OCI-LY7 (cell line): ENCODE results near the gene ACBD3. TPM values are rescaled to one million over a fixed set of nuclear protein-coding genes. Genes with fewer than 3 reads are reported as not detected.
A peak's percentile ranks its signal among the peaks of the same experiment; 100 is the strongest.

ENCODE experiments used
- BruUV-seq: library from RNA; stranded (reverse); fragments of 400-500 nt; replicated peaks from 2 replicates; lab custom pipeline; 2021; lab: Mats Ljungman, UMichigan
- CTCF ChIA-PET: fragments of 300-600 bp; sonication (Branson Sonifier 250); formaldehyde crosslinking; loops from one replicate; lab custom pipeline; 2022; ENCODE audit warnings: antibody characterized with exemption; ENCODE audit not compliant: unreplicated experiment; lab: Charles Lee
- POLR2A ChIA-PET: fragments of 300-600 bp; sonication (Branson Sonifier 250); formaldehyde crosslinking; loops from one replicate; lab custom pipeline; 2022; ENCODE audit warnings: antibody characterized with exemption; lab: Charles Lee
- DNase-seq: peaks from one replicate; pipeline ENCODE4 v3.0.0-alpha.2; 2015; ENCODE audit warnings: low spot score
- H2AFZ ChIP-seq: fragments of 200-600 bp; sonication (generic), shearing (Covaris generic); 2 replicates; pipeline ENCODE4 v1.6.1; 2014; ENCODE audit warnings: mild to moderate bottlenecking, antibody characterized with exemption, low read length, moderate library complexity
- H3K27ac ChIP-seq: fragments of 200-600 bp; sonication (generic); 2 replicates; pipeline ENCODE4 v1.5.1; 2014; ENCODE audit warnings: mixed run types, low read depth, mild to moderate bottlenecking, moderate library complexity, low read length, inconsistent platforms; ENCODE audit not compliant: poor library complexity, severe bottlenecking
- H3K36me3 ChIP-seq: fragments of 200-600 bp; sonication (generic); 2 replicates; pipeline ENCODE4 v1.6.1; 2014; ENCODE audit warnings: mild to moderate bottlenecking, antibody characterized with exemption, low read length, moderate library complexity, mixed read lengths; ENCODE audit not compliant: insufficient read depth
- H3K4me1 ChIP-seq: fragments of 200-600 bp; sonication (generic); 2 replicates; pipeline ENCODE4 v1.5.1; 2014; ENCODE audit warnings: mild to moderate bottlenecking, low read length; ENCODE audit not compliant: insufficient read depth, poor library complexity, severe bottlenecking
- H3K4me2 ChIP-seq: fragments of 200-600 bp; sonication (generic); 2 replicates; pipeline ENCODE4 v1.6.1; 2014; ENCODE audit warnings: mild to moderate bottlenecking, low read length
- H3K4me3 ChIP-seq: fragments of 200-600 bp; sonication (generic); 2 replicates; pipeline ENCODE4 v1.5.1; 2014; ENCODE audit warnings: mild to moderate bottlenecking, low read depth, low read length; ENCODE audit not compliant: poor library complexity, severe bottlenecking
- H3K79me2 ChIP-seq: fragments of 200-600 bp; sonication (generic); 2 replicates; pipeline ENCODE4 v1.6.1; 2016; ENCODE audit warnings: low read depth, mild to moderate bottlenecking, low read length, moderate library complexity, mixed read lengths; ENCODE audit not compliant: insufficient read depth
- H3K9me2 ChIP-seq: fragments of 200-600 bp; sonication (generic); 2 replicates; pipeline ENCODE4 v1.6.1; 2016; ENCODE audit warnings: mild to moderate bottlenecking, low read length, mixed read lengths; ENCODE audit not compliant: insufficient read depth
- H3K9me3 ChIP-seq: fragments of 200-600 bp; sonication (generic); 2 replicates; pipeline ENCODE4 v1.6.1; 2014; ENCODE audit warnings: mild to moderate bottlenecking, mixed run types, low read length, mixed read lengths
- H4K20me1 ChIP-seq: fragments of 200-600 bp; sonication (generic); 2 replicates; pipeline ENCODE4 v1.6.1; 2014; ENCODE audit warnings: mild to moderate bottlenecking, antibody characterized with exemption, low read length, moderate library complexity, mixed read lengths; ENCODE audit not compliant: insufficient read depth
- EZH2phosphoT487 ChIP-seq: fragments of 200-600 bp; sonication (generic); IDR thresholded peaks from 2 replicates; pipeline ENCODE4 v1.6.1; 2018; ENCODE audit warnings: low read depth, borderline replicate concordance, mild to moderate bottlenecking, mixed run types, antibody characterized with exemption, low read length, moderate library complexity, mixed read lengths
- intact Hi-C: fragments of 100-400 bp; cut with micrococcal nuclease; formaldehyde crosslinking; loops from one replicate; pipeline ENCODE4 v1.10.0; 2022; ENCODE audit not compliant: unreplicated experiment
- total RNA-seq, 2 experiments: library from RNA; depleted of rRNA in 1 of 2; stranded (reverse); fragments of >200 nt in 1 of 2; shearing (Covaris generic) in 1 of 2; gene quantifications; 2 replicates each; pipeline ENCODE4 v1.2.3, GENCODE V29; 2014 to 2022
- TF ChIP-seq, protein P1 (sequence below): fragments of 200-600 bp; sonication (generic); conservative IDR thresholded peaks from 2 replicates; pipeline ENCODE4 v1.5.1; 2014; ENCODE audit warnings: mild to moderate bottlenecking, antibody characterized with exemption, low read length, moderate library complexity, mixed read lengths

The ACBD3 gene
- total RNA-seq, 2 experiments from 2014 or later, result 30.3 to 51.7 TPM

- ChIA-PET CTCF (no interaction called here), POLR2A (interaction anchor here (0.6 to 3.2 kb wide), 12 partner anchors 10 to 676 kb away, joined by 3 to 10 read pairs (median 4); partner anchors contain the start of gene H3-3A)
- TF ChIP-seq, protein P1, sequence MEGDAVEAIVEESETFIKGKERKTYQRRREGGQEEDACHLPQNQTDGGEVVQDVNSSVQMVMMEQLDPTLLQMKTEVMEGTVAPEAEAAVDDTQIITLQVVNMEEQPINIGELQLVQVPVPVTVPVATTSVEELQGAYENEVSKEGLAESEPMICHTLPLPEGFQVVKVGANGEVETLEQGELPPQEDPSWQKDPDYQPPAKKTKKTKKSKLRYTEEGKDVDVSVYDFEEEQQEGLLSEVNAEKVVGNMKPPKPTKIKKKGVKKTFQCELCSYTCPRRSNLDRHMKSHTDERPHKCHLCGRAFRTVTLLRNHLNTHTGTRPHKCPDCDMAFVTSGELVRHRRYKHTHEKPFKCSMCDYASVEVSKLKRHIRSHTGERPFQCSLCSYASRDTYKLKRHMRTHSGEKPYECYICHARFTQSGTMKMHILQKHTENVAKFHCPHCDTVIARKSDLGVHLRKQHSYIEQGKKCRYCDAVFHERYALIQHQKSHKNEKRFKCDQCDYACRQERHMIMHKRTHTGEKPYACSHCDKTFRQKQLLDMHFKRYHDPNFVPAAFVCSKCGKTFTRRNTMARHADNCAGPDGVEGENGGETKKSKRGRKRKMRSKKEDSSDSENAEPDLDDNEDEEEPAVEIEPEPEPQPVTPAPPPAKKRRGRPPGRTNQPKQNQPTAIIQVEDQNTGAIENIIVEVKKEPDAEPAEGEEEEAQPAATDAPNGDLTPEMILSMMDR, result peak; percentile 44; the same call in 1 of the 2 replicates
- TF ChIP-seq EZH2phosphoT487, result no peak
- no peaks in the 10 kb centered on the region for H3K9me3 ChIP-seq
- DNase-seq, result peak; percentile 59
- no peaks in the 10 kb centered on the region for H3K36me3 ChIP-seq
- peaks cover 38% of the 10 kb centered on the region for H3K4me1 ChIP-seq
- 0 out of 2 replicates have a peak overlapping the region, but pooled peaks have one; percentile 7 for H3K4me2 ChIP-seq
- BruUV-seq, result no TSS peak
- H3K79me2 ChIP-seq, result no peaks in the 10 kb centered on the region
- no peak overlapping the region for H2AFZ ChIP-seq
- H3K4me3 ChIP-seq, result no peak overlapping the region
- no peaks in the 10 kb centered on the region for H4K20me1 ChIP-seq
- H3K27ac ChIP-seq, result no peak overlapping the region
- no peaks in the 10 kb centered on the region for H3K9me2 ChIP-seq
- intact Hi-C loops, result no loop called here
These were observed 78.8 kb downstream of the ACBD3 start for GRCh38 chr1:226107471-226108460.

- Histone ChIP-seq H2AFZ (no peak overlapping the region), H4K20me1 (no peaks in the 10 kb centered on the region), H3K4me3 (no peak overlapping the region), H3K9me2 (no peaks in the 10 kb centered on the region), H3K4me2 (no peak overlapping the region), H3K9me3 (no peaks in the 10 kb centered on the region), H3K36me3 (no peaks in the 10 kb centered on the region), H3K27ac (no peak overlapping the region), H3K79me2 (no peaks in the 10 kb centered on the region), H3K4me1 (peaks cover 19% of the 10 kb centered on the region)
- no peak for DNase-seq
- no TSS peak for BruUV-seq
- CTCF ChIA-PET, result no interaction called here
- TF ChIP-seq, protein P1, result no peak
- TF ChIP-seq EZH2phosphoT487, result no peak
- intact Hi-C loops, result no loop called here
- POLR2A ChIA-PET, result no interaction called here
These were observed 81.8 kb downstream of the ACBD3 start for GRCh38 chr1:226104671-226105121.
